NCI-H82 treated with DMSO at 0.1 percent for 48 hours (cell line): ENCODE measurements around the gene CDK8.
"Not testable (repeated sequence)": the region's sequence is repeated elsewhere in the genome, so short reads cannot be mapped to it uniquely, and the experiment has no call there.

Experiments used
- DNase-seq: peaks from one replicate; lab custom pipeline; 2025; ENCODE audit not compliant: unreplicated experiment; lab: John Stamatoyannopoulos, UW

Gene CDK8

DNA sequence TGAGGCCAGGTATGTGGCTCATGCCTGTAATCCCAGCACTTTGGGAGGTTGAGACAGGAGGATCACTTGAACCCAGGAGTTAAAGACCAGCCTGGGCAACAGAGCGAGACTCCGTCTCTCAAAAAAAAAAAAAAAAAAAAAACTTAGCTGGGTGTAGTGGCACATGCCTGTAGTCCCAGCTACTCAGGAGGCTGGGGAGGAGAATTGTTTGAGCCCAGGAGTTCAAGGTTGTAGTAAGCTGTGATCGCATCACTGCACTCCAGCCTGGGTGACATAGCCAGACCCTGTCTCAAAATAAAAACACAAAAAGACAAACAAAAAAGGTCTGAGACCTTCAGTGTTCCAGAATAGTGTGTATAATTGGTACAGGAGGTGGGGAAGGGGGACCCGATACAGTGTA is 1.9 kb upstream of the CDK8 start:
- not testable (repeated sequence) for DNase-seq

DNA sequence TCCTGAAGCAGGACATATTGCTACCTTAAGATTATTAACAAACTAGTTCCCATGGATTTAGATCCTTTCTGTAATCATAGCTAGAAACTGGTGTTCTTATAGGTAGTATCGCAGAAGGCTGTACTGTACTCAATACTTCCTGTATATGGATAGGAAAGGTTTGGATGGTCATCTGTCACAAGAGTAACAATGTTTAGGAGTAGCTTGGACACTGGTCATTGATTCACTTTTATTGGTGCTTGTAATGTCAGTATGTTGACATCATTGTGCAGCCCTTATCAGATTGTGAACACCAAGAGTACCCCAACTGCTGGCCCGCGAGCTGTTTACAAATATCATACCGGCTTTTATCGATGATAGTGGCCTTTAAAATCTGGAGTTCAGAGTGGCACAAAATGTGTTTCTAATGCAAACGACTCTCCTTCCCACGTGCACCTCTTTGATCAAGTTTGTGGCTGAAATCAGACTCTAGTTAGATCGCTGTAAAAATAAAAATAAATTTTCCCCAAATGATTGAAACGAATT is 605 bp upstream of the CDK8 start:
- DNase-seq: no peak

DNA sequence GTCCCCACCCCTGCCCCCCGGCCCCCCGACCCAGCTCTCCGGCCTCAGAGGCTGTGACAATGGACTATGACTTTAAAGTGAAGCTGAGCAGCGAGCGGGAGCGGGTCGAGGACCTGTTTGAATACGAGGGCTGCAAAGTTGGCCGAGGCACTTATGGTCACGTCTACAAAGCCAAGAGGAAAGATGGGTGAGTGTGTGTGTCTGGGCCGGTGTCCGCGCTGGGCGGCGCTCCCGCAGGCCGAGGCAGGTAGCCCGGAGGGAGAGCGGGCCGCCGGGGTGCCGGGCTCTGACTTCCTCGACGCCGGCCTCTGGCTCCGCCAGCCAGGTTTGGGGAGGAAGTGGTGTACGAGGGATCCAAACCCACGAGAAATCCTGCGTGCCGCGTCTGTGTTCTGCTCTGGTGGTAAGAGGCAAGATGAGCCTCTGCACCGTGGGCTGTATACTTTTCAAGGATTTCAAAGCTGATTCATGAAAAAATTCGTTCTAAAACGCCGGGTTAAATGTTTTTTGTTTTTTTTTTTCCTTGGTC is 718 bp downstream of the CDK8 start:
- peak; percentile 37 for DNase-seq

DNA sequence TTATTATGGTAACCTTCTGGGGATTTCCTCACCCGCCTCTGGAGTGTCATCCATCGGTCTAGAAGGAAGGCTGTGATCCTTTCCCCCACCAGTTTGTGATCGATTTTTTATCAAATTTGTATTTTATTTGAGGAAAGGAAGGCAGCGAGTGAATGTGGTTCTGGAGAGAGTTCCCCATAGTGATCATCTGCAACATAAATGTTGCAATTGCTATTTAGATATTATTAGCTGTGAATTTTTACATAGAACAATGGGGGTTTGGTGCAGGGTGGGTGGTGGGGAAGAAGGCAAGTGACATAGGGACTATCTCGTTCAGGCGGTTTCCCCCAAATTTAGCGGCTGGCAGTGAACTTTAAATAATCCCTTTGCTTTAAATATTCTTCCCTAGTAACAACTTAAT is 1.2 kb downstream of the CDK8 start:
- DNase-seq: peak; percentile 32

DNA sequence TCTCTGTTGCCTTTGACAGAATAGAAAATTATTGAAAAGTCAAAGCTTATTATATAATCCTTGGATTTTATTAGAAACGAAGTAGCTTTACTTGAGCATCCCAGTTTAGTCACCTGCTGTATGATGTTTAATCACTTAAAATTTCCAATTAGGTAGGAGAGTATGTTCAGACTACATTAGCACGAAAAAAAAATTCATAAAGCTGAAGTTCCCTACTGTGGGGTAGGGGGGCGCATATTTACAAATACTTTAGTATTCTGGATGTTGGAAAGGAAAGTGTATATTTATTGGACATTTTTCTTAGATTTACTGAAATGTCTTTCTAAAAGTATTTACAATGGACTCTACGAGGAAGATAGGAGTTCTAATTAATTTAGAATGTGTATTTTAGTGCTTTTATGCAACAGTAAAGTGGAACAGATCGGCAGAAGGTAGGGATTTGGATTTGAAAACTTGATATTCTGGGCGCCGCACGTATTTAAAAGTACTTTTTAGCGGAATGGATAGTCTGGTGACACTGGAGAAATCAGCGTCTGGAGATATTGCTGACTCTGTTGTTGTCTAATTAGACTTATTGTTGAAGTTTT is 1.9 kb downstream of the CDK8 start:
- peak; percentile 34 for DNase-seq

DNA sequence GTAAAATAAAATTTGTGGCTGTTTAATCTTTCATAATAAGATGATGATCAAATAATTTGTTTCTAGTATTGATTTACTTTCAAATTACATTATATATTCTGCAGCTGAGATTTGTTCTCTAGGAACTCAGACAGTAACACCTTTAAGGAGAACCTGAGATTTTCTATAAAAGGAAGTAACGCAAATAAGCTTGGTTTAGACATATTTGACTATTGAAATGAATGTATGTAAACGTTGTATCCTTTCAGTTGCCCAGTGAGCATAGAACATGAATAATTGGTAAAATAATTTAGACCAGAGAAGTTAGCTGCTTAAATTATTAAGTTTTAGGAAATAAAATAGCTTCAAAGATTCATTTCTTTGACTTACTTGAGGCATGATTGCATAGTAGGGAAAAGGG is 3.1 kb downstream of the CDK8 start:
- DNase-seq: no peak

DNA sequence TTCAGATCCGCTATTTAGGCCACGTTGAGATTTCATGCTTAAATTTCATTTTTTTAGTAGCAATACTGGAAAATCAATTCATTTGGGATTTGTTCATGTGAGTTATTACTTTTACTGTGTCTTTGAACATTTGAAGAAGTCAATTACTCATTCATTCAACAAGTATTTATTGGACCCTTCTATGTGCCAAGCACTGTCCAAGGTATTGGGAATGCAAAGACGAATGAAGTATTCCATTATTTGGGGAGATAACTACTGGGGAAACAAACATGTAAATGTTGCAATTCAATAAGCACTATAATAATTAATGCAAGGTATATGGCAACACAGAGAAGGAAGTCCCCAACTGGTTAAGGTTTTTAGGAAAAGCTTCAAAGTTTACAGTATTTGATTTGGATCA is 5.7 kb downstream of the CDK8 start:
- no peak for DNase-seq

DNA sequence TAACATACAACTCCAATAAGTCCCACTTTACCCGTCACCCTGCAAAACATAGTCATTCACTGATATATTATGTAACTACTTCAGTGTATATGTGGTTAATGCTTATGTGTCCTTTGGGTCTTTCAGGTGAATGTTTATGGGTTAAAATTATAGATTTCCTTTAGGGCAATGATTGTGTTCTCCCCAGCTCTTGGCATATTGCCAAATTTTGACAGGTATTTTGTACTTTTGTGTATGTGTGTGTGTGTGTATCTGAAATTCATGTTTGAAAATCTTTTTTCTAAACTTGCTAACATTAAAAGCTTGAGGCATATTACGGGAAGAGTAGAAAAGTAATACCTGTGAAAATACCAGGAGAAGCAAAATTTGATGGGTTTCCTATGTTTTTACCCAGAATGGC is 8.2 kb downstream of the CDK8 start:
- no peak for DNase-seq

DNA sequence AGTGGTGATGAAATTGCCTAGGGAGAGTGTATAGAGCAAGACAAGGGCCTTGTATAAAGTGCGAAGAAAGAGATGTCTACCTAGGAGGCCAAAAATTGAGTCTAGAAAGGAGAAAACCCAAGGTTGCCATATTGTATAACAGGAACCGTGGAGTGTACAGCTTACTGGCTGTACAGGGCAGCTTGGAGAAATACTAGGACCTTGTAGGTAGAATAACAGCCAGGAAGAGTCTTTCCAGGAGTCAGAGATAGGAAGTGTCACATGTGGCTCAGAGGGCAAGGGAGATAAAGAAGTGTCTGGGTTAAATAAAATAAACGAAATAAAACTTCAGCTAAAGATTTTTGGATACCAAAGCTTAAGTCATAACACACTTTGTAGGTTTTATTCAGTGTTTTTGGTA is 12.4 kb downstream of the CDK8 start:
- no peak for DNase-seq

DNA sequence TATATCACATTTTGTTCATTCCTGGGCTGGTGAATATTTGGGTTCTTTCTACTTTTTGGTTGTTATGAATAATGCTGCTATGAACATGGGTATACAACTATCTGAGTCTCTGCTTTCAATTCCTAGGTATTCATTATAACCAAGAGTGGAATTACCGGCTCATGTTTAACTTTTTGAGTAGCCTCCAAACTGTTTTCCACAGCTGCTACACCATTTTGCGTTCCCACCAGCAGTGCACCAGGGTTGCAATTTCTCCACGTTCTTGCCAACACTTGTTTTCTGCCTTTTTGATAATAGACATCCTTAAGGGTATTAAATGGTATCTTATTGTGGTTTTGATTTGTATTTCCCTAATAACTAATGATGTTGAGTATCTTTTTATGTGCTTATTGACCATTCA is 16.8 kb downstream of the CDK8 start:
- DNase-seq: no peak

DNA sequence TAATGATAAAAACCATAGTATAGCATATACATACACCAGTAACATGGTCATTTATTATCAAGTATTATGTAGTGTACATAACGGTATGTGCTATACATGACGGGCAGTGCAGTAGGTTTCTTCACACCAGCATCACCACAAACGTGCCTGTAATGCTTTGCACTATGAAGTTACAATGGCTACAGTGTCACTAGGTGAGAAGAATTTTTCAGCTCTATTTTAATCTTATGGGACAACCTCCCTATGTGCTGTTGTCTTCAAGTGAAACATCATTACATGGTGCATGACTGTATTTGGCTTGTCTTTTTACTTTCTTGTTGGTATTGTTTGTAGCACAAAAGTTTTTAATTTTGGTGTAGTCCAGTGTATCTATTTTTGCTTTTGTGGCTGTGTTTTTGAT is 18.7 kb downstream of the CDK8 start:
- no peak for DNase-seq

DNA sequence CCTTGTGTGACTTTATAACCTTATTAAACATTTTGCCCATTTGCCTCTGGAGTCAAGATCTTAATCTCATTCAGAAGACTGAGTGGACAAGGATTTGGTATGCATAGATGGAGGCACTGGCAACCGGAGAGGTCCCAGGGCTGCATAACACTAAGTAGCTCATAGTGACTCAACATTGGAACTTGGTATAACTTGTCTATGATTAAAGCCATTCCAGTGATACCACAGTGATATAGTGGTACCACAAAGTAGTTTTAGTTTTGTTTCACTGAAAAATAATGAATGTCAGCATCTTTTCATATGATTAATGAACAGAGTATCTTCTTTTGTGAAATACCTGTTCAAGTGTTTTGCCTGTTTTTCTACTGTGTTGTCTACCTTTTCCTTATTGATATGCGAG is 26.4 kb downstream of the CDK8 start:
- no peak for DNase-seq

DNA sequence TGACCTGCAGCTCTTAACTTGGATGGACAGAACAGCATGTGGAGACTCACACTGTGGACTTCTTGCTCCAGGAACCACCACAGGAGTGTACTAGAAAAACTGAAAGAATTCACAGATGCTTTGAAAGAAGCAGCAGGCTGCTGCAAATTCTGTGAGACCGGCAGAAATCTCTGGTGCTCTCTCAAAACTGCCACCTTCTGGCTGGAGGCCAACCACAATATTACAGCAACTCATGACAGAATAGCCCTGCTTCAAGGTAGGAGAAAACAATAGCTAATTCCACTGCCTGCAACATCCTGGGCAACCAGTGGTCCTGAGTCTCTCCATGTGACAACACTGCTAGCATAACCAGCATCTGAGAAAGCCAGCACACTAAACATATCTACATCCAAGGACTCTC is 26.9 kb downstream of the CDK8 start:
- DNase-seq: no peak

DNA sequence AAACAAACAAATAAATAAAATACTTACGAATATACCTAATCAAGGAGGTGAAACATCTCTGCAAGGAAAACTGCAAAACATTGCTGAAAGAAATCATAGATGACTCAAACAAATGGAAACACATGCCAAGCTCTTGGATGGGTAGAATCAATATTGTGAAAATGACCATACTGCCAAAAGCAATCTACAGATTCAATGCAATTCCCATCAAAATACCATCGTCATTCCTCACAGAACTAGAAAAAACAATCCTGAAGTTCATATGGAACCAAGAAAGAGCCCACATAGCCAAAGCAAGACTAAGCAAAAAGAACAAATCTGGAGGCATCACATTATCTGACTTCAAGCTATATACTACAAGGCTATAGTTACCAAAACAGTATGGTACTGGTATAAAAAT is 32.0 kb downstream of the CDK8 start:
- not testable (repeated sequence) for DNase-seq

DNA sequence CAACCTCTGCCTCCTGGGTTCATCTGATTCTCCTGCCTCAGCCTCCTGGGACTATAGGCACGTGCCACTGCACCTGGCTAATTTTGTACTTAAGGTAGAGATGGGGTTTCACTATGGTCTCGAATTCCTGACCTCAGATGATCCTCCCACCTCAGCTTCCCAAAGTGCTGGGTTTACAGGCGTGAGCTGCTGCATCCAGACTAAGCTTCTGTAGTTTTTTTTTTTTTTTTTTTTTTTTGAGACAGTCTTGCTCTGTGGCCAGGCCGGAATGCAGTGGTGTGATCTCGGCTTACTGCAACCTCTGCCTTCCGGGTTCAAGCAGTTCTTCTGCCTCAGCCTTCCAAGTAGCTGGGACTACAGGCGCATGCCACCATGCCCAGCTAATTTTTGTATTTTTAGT is 34.9 kb downstream of the CDK8 start:
- not testable (repeated sequence) for DNase-seq

DNA sequence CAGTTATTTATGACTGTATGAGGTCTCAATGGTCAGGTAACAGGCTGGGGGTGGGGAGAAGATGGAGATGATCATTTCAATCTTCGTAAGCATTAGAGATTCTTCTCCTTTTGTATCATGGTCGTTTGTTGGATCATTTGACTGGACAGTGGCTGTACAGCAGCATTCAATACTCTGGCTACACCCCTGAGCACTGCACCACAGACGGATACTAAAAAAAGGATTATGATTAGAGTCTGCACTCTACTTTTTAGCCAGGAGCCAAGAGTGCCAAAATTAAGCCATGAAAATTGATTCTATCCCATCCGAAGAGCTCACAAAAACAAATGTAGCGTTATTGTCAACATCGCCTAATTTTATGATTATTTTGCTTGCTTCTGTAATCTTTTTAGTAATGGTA is 41.9 kb downstream of the CDK8 start:
- DNase-seq: no peak

DNA sequence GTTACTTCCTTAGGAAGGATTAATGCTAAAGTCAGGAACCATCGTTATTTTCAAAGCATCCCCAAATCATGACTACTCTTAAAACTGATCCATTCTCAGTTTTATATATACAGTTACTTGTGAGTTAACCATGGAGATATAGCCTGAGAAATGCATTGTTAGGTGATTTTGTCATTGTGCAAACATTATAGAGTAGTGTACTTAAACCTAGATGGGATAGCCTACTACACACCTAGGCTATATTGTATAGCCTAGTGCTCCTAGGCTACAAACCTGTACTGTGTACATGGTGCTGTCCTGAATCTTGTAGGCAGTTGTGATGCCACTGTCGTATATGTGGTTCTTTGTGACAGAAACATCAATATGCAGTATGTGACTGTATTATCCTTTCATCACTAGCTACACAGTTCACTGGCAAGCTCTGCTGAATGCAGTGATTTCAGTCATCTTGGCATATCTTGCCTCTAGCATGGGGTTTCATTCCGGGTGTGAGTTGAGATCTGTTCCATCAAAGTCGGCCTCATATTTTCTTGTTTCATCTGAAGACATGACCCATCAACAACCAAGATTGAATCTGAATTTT is 45.3 kb downstream of the CDK8 start:
- no peak for DNase-seq

DNA sequence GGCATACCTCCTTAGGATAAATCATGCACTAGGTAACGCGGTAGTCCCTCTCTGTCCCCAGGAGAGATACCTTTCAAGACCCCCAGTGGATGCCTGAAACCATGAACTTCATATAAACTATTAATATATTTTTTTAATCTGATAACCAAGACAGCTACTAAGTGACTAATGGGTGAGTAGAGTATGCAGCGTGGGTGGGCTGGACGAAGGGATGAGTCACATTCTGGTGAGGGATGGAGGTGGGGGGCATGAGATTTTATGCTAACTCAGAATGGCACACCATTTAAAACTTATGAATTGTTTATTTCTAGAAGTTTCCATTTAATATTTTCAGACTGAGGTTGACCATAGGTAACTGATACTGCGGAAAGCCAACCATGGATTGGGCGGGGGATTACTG is 46.2 kb downstream of the CDK8 start:
- DNase-seq: no peak

DNA sequence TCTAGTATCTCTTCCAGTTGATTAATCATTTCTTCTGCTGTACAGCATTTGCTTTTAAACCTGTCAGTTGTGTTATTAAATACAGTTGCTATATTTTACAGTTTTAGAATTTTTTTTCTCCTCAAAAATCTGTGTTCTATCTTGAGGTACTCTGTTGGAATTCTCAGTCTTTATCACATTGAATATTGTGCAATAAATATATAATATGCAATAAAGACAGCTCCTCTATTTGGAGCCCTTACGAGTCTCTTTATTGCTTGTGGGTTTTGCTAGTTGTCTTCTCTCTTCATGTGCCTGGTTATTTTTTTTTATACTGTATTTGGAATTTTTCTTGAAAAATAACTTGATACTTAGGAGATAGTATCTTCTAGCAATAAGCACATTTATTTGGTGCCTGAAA is 51.7 kb downstream of the CDK8 start:
- no peak for DNase-seq

DNA sequence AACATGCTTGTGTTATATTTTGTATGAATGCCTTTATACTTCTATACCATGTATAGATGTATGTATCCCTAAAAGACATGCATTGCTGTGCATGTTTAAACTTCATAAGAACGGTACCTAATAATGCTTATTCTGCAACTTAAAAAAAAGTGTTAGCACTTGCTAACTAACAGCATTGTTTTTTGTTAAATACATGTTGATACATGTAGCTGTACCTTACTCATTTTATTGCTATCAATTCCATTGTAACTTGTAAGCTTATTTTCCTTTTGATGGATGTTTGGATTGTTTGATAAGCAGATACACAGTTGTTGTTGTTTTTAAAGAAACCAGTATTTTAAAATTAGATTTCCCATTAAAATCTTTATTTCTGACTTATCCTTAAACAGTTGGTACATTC is 53.8 kb downstream of the CDK8 start:
- DNase-seq: no peak

DNA sequence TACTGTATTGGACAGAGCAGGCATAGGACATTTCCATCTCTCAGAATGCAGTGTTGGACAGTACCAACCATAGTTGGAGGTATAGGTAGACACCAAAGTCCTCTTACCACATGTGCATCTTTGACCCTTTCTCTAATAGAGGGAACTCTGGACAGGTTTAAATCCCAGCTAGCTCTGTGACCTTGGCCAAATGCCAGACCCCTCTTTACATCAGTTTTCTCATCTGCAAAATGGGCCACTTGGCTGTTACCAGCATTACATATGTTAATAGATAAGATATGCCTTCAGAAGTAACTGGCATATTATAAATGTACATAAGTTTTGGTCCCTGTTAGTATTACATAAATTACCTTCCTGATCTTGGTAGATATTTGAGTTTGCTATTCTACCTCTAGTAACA is 54.3 kb downstream of the CDK8 start:
- DNase-seq: no peak

DNA sequence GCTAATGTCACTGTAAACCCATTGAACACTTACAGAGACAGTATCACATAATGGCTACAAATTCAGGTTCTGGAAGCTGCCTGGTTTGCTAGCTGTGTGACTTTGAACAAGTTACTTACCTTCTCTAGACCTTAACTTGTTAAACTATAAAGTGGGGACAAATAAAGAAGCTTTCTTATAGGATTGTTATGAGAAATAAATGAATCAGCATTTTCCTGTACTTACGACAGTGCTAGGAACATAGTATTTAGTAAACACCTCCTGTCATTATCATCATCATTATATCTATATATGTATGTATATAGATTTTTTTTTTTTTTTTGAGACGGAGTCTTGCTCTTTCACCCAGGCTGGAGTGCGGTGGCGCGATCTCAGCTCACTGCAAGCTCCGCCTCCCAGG is 54.9 kb downstream of the CDK8 start:
- DNase-seq: no peak

DNA sequence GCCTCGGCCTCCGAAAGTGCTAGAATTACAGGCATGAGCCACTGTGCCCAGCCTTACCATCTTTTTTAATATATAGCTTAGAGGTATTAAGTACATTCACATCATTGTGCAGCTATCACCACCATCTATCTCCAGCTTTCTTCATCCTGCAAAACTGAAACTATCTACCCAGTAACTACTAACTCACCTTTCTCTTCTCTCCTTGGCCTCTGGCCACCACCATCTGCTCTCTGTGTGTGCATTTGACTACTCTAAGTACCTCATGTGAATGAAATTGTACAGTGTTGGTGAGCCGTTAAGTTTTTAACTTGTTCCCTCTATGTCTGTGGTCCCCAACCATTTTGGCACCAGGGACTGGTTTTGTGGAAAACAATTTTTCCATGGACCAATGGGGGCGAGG is 56.1 kb downstream of the CDK8 start:
- no peak for DNase-seq
